ENCODE results near the gene HSP90AB1. TPM values are rescaled to one million over a fixed set of nuclear protein-coding genes. Genes with fewer than 3 reads are reported as not detected.

Gene HSP90AB1
- total RNA-seq, 4 donors from 2014 or later = 105 to 371 (median 242) TPM

DNA sequence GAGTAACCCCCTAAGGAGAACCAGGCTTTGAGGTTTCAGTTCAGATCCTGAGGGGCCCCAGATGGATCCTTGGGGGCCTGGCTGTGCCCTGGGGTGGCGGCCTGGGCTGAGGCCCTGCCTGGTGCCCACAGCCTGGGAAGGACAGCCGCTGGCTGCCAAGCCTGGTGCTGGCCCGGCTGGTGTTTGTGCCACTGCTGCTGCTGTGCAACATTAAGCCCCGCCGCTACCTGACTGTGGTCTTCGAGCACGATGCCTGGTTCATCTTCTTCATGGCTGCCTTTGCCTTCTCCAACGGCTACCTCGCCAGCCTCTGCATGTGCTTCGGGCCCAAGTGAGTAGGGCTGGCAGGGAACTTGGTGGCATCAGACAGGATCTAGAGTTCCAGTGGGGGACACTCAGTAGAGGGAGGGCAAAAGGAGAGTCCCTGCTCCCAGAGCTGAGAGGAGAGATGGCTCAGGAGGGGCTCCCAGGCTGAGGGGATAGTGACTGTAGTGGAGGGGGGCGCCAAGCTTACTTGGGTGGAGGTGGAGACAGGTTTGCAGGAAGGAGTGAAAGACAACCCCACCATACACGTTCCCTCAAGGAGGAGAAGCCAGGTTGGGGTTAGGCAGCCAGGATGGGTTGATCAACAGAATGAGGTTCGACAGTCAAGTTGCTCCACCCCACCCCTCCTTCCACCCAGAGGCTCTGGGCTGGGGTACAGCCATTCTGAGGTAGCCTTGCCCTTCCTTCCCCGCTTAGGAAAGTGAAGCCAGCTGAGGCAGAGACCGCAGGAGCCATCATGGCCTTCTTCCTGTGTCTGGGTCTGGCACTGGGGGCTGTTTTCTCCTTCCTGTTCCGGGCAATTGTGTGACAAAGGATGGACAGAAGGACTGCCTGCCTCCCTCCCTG lies 14.0 kb upstream of the HSP90AB1 start:
- TF ChIP-seq, protein P1, sequence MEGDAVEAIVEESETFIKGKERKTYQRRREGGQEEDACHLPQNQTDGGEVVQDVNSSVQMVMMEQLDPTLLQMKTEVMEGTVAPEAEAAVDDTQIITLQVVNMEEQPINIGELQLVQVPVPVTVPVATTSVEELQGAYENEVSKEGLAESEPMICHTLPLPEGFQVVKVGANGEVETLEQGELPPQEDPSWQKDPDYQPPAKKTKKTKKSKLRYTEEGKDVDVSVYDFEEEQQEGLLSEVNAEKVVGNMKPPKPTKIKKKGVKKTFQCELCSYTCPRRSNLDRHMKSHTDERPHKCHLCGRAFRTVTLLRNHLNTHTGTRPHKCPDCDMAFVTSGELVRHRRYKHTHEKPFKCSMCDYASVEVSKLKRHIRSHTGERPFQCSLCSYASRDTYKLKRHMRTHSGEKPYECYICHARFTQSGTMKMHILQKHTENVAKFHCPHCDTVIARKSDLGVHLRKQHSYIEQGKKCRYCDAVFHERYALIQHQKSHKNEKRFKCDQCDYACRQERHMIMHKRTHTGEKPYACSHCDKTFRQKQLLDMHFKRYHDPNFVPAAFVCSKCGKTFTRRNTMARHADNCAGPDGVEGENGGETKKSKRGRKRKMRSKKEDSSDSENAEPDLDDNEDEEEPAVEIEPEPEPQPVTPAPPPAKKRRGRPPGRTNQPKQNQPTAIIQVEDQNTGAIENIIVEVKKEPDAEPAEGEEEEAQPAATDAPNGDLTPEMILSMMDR (IDR thresholded peaks at IDR 0.05) = no peak
- TF ChIP-seq POLR2AphosphoS5 (IDR thresholded peaks at IDR 0.05) (no peak), POLR2A (IDR thresholded peaks at IDR 0.05) (no peak), EP300 (IDR thresholded peaks at IDR 0.05; ENCODE audit: low read depth) (no peak)
- intact Hi-C loops (cut with DNase I; ENCODE audit: low total_unique reads) = no loop called here
- in situ Hi-C loops (cut with MboI; ENCODE audit: low pct_ligation_motif_present in 1 of 4, low pct_unique_long_range_greater_than_20kb in 1 of 4, low sequenced_read_pairs in 3 of 4) = loop anchor here in 2 of 4 donors (10.0 kb wide), 2 partner anchors 58 to 68 kb away; no protein-coding TSS in a partner anchor
- no peaks in the 10 kb centered on the region for H3K27me3 ChIP-seq
- H3K36me3 ChIP-seq = no peaks in the 10 kb centered on the region
- H3K4me3 ChIP-seq = no peak overlapping the region
- WGBS, 2 donors (ENCODE audit: low coverage in 1 of 2) = 60 to 88% methylated on average over 2 to 14 of the region's 16 CpGs
- peak overlapping the region; percentile 62 to 94 (median 92) for H3K27ac ChIP-seq
- no peaks in the 10 kb centered on the region for H3K9me3 ChIP-seq
- DNase-seq = no peak
- H3K4me1 ChIP-seq = peaks cover 33 to 50% (median 38%) of the 10 kb centered on the region in 4 donors

DNA sequence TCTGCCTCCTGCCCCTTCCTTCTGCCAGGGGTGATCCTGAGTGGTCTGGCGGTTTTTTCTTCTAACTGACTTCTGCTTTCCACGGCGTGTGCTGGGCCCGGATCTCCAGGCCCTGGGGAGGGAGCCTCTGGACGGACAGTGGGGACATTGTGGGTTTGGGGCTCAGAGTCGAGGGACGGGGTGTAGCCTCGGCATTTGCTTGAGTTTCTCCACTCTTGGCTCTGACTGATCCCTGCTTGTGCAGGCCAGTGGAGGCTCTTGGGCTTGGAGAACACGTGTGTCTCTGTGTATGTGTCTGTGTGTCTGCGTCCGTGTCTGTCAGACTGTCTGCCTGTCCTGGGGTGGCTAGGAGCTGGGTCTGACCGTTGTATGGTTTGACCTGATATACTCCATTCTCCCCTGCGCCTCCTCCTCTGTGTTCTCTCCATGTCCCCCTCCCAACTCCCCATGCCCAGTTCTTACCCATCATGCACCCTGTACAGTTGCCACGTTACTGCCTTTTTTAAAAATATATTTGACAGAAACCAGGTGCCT lies 13.3 kb upstream of the HSP90AB1 start:
- Histone ChIP-seq H3K36me3 (no peaks in the 10 kb centered on the region), H3K4me1 (peaks cover 36 to 51% (median 39%) of the 10 kb centered on the region in 4 donors), H3K9me3 (no peaks in the 10 kb centered on the region), H3K4me3 (no peak overlapping the region), H3K27me3 (no peaks in the 10 kb centered on the region), H3K27ac (peak overlapping the region; percentile 62 to 94 (median 92))
- TF ChIP-seq EP300 (IDR thresholded peaks at IDR 0.05; ENCODE audit: low read depth) = peak; percentile 31
- TF ChIP-seq, protein P1 (IDR thresholded peaks at IDR 0.05) = no peak
- TF ChIP-seq POLR2A (IDR thresholded peaks at IDR 0.05) = no peak
- no peak for TF ChIP-seq POLR2AphosphoS5 (IDR thresholded peaks at IDR 0.05)
- intact Hi-C loops (cut with DNase I; ENCODE audit: low total_unique reads) (loop anchor here (2.0 kb wide), 1 partner anchor 13 kb away; no protein-coding TSS in a partner anchor), in situ Hi-C loops (cut with MboI; ENCODE audit: low pct_ligation_motif_present in 1 of 4, low pct_unique_long_range_greater_than_20kb in 1 of 4, low sequenced_read_pairs in 3 of 4) (loop anchor here in 2 of 4 donors (10.0 kb wide), 2 partner anchors 59 to 69 kb away; no protein-coding TSS in a partner anchor)
- no peak for DNase-seq
- 74 to 88% methylated on average over 6 to 14 of the region's 14 CpGs for WGBS, 2 donors (ENCODE audit: low coverage in 1 of 2)

DNA sequence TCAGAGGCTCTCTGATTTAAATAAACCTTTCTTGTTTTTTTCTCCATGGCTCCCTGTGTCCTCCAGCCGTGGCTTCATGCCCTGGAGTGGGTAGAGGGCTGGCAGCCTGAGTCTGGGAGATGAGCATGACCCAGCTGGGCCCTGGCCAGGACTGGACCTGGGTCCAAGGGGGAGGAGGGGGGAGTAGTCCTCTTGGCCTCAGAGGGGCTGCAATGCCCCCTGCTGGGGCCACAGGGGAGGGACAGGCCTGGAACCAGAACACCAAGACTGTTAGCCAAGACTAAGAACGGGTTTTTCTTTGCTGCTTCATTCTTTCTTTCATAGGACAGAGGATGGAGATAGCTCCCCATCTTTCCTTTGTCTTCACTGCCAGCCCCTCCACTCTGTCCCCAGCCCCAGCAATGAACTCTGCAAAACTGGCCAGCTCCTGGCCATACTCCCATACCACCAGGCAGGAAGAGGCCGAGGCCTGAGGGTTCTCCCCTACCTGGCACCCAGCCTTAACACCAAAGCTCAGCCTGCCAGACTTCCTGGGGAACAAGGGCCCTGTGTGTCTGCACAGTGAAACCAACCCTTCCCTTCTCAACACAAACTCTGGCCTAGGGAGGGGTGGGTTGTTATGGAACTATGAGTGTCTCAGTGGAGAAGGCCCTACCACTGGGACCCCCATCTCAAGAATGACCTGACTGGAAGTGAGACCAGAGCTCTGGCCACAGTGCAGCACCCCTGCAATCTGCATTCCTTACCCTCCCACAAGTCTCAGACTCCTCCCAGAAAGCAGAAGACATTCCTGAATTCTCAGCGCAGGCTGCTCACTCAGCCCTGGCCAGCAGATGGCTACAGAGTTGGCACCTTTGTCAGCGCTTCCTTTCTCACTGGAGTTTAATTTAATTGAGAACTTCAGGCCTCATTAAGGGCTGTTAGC lies 12.5 kb upstream of the HSP90AB1 start:
- TF ChIP-seq, protein P1 (IDR thresholded peaks at IDR 0.05) = peak; percentile 50 to 68 (median 57)
- TF ChIP-seq EP300 (IDR thresholded peaks at IDR 0.05; ENCODE audit: low read depth) (no peak), POLR2AphosphoS5 (IDR thresholded peaks at IDR 0.05) (peak; percentile 45 to 76 (median 69)), POLR2A (IDR thresholded peaks at IDR 0.05) (no peak)
- peak; percentile 71 for DNase-seq
- Histone ChIP-seq H3K4me1 (peaks cover 36 to 53% (median 39%) of the 10 kb centered on the region in 4 donors), H3K9me3 (no peaks in the 10 kb centered on the region), H3K36me3 (no peaks in the 10 kb centered on the region), H3K4me3 (no peak overlapping the region), H3K27me3 (no peaks in the 10 kb centered on the region), H3K27ac (peak overlapping the region; percentile 62 to 94 (median 92))
- intact Hi-C loops (cut with DNase I; ENCODE audit: low total_unique reads) = loop anchor here (2.0 to 5.0 kb wide), 2 partner anchors 14 to 62 kb away; no protein-coding TSS in a partner anchor
- 36% methylated on average over 5 of the region's 5 CpGs; no CpG with 5 or more reads in 1 of the 2 donors for WGBS, 2 donors (ENCODE audit: low coverage in 1 of 2)
- in situ Hi-C loops (cut with MboI; ENCODE audit: low pct_ligation_motif_present in 1 of 4, low pct_unique_long_range_greater_than_20kb in 1 of 4, low sequenced_read_pairs in 3 of 4) = loop anchor here in 2 of 4 donors (10.0 kb wide), 2 partner anchors 60 to 70 kb away; no protein-coding TSS in a partner anchor
